HepG2 (cell line): ENCODE measurements around the gene HEXIM1. TPM values are rescaled to one million over a fixed set of nuclear protein-coding genes. Genes with fewer than 3 reads are reported as not detected.
A peak's percentile ranks its signal among the peaks of the same experiment; 100 is the strongest.

ENCODE experiments used
- BCL6 ChIP-seq: IDR thresholded peaks from 2 replicates; pipeline ENCODE4 v1.6.1; 2016; ENCODE audit warnings: missing genetic modification reagents, missing compliant biosample characterization
- BRD4 ChIP-seq: sonication (generic); formaldehyde crosslinking; IDR thresholded peaks from 2 replicates; pipeline ENCODE4 v1.4.0; 2020; ENCODE audit warnings: missing genetic modification reagents
- CBX2 ChIP-seq, 2 experiments: fragments of 200-600 bp in 1 of 2; sonication (generic); formaldehyde crosslinking in 1 of 2; IDR thresholded peaks; 2 replicates each; pipeline versions ENCODE4 v1.7.0 to v1.8.1; 2018 to 2022; ENCODE audit warnings: low read depth in 2 of 2, low read length in 1 of 2, mild to moderate bottlenecking in 1 of 2, missing genetic modification reagents in 1 of 2
- CREBL2 ChIP-seq: sonication (generic); formaldehyde crosslinking; IDR thresholded peaks from 2 replicates; pipeline ENCODE4 v1.8.1; 2023; ENCODE audit warnings: missing genetic modification reagents, mild to moderate bottlenecking, borderline replicate concordance
- EZH2 ChIP-seq: conservative IDR thresholded peaks from 2 replicates; pipeline ENCODE4 v1.6.1; 2012; ENCODE audit warnings: mild to moderate bottlenecking, low read depth, low read length, moderate library complexity
- HMG20A ChIP-seq: IDR thresholded peaks from 2 replicates; pipeline ENCODE4 v1.6.1; 2016; ENCODE audit warnings: borderline replicate concordance
- HMGXB4 ChIP-seq, 2 experiments: sonication (generic) in 1 of 2; formaldehyde crosslinking in 1 of 2; IDR thresholded peaks; 2 replicates each; pipeline versions ENCODE4 v1.4.0 to v1.6.1; 2018 to 2020; ENCODE audit warnings: missing genetic modification reagents in 2 of 2, borderline replicate concordance in 1 of 2, low read depth in 1 of 2, mild to moderate bottlenecking in 1 of 2, missing biosample characterization in 1 of 2
- HNF4G ChIP-seq, 2 experiments: sonication (generic) in 1 of 2; formaldehyde crosslinking in 1 of 2; IDR thresholded peaks; 2 replicates each; pipeline versions ENCODE4 v1.4.0 to v1.6.1; 2011 to 2020; ENCODE audit warnings: borderline replicate concordance in 2 of 2, low read depth in 2 of 2, mild to moderate bottlenecking in 2 of 2, low read length in 1 of 2, missing genetic modification reagents in 1 of 2, moderate library complexity in 1 of 2
- HOXA7 ChIP-seq: sonication (generic); formaldehyde crosslinking; IDR thresholded peaks from 2 replicates; pipeline ENCODE4 v1.8.1; 2022; ENCODE audit warnings: mild to moderate bottlenecking, missing genetic modification reagents, moderate library complexity
- MED1 ChIP-seq: sonication (generic); formaldehyde crosslinking; IDR thresholded peaks from 2 replicates; pipeline ENCODE4 v1.4.0; 2020; ENCODE audit warnings: missing genetic modification reagents
- PITX1 ChIP-seq: sonication (generic); formaldehyde crosslinking; IDR thresholded peaks from 2 replicates; pipeline ENCODE4 v1.5.1; 2020; ENCODE audit warnings: mild to moderate bottlenecking, missing genetic modification reagents
- PLRG1 ChIP-seq: fragments of 450-650 bp; conservative IDR thresholded peaks from 2 replicates; pipeline ENCODE4 v1.6.1; 2016
- RCOR2 ChIP-seq: IDR thresholded peaks from 2 replicates; pipeline ENCODE4 v1.6.1; 2016; ENCODE audit warnings: missing biosample characterization, missing genetic modification reagents
- SALL2 ChIP-seq: sonication (generic); formaldehyde crosslinking; IDR thresholded peaks from 2 replicates; pipeline ENCODE4 v1.8.1; 2023; ENCODE audit warnings: mild to moderate bottlenecking, missing genetic modification reagents, inconsistent platforms
- SMARCE1 ChIP-seq: fragments of 450-650 bp; IDR thresholded peaks from 2 replicates; pipeline ENCODE4 v1.6.1; 2017; ENCODE audit warnings: borderline replicate concordance
- SMC3 ChIP-seq: IDR thresholded peaks from 2 replicates; pipeline ENCODE4 v1.6.1; 2011; ENCODE audit warnings: low read length, improper control_type of control experiment
- TRAFD1 ChIP-seq: sonication (generic); formaldehyde crosslinking; IDR thresholded peaks from 2 replicates; pipeline ENCODE4 v1.5.1; 2020; ENCODE audit warnings: missing genetic modification reagents, mild to moderate bottlenecking, borderline replicate concordance
- TRIM24 ChIP-seq: sonication (generic); formaldehyde crosslinking; IDR thresholded peaks from 2 replicates; pipeline ENCODE4 v1.8.0; 2022; ENCODE audit warnings: mild to moderate bottlenecking, missing genetic modification reagents
- U2AF2 ChIP-seq: fragments of 200-400 bp; formaldehyde crosslinking; IDR thresholded peaks from 2 replicates; pipeline ENCODE4 v1.6.1; 2017; ENCODE audit warnings: low read depth, mild to moderate bottlenecking, low read length
- ZNF326 ChIP-seq: sonication (generic); formaldehyde crosslinking; IDR thresholded peaks from 2 replicates; pipeline ENCODE4 v1.4.0; 2020; ENCODE audit warnings: missing genetic modification reagents, borderline replicate concordance
- ZNF441 ChIP-seq: sonication (generic); formaldehyde crosslinking; IDR thresholded peaks from 2 replicates; pipeline ENCODE4 v1.7.0; 2021; ENCODE audit warnings: missing genetic modification reagents, borderline replicate concordance
- ZNF619 ChIP-seq: sonication (generic); formaldehyde crosslinking; IDR thresholded peaks from 2 replicates; pipeline ENCODE4 v1.4.0; 2020; ENCODE audit warnings: mild to moderate bottlenecking, missing genetic modification reagents
- ZNF800 ChIP-seq: sonication (generic); formaldehyde crosslinking; IDR thresholded peaks from 2 replicates; pipeline ENCODE4 v1.4.0; 2020; ENCODE audit warnings: missing genetic modification reagents
- ZNF839 ChIP-seq: sonication (generic); formaldehyde crosslinking; IDR thresholded peaks from 2 replicates; pipeline ENCODE4 v1.4.0; 2020; ENCODE audit warnings: missing genetic modification reagents, mild to moderate bottlenecking, borderline replicate concordance
- polyA plus RNA-seq, 8 experiments: library from polyadenylated mRNA; depleted of rRNA in 3 of 8; stranded (reverse) in 7 of 8; unstranded in 1 of 8; fragments of >200 nt; fragmentation: Illumina TruSeq in 4 of 8; extraction: Trizol in 4 of 8; gene quantifications; 2 replicates each; pipeline versions ENCODE4 v1.2.1 to v1.2.3, GENCODE V29; 2011 to 2016; ENCODE audit warnings: low read depth in 4 of 8, missing spikeins in 1 of 8, mixed read lengths in 1 of 8; ENCODE audit not compliant: insufficient read depth in 1 of 8
- total RNA-seq, 5 experiments: library from RNA; depleted of rRNA; stranded (reverse); fragments of >200 nt; fragmentation: Illumina TruSeq; extraction: Trizol; gene quantifications; 2 replicates each; pipeline ENCODE4 v1.2.3, GENCODE V29; 2016; ENCODE audit warnings: low read depth in 1 of 5

HEXIM1 gene
- total and polyA plus RNA-seq, 2 of the 13 experiments (the other 11 are each of a cell fraction or from before 2014, with no cell fraction given) = 10.5 to 16.6 TPM

- TF ChIP-seq ZNF619 (no peak), PLRG1 (no peak), SMC3 (no peak), CBX2 (IDR thresholded peaks at IDR 0.05; ENCODE audit: low read depth, low read length) (no peak), CBX2 (CRISPR knock-in tag; IDR thresholded peaks at IDR 0.05; ENCODE audit: low read depth) (no peak), HMG20A (CRISPR knock-in tag) (peak; percentile 55; the same call in 1 of the 2 replicates), MED1 (CRISPR knock-in tag) (peak; percentile 65; the same call in 1 of the 2 replicates), SMARCE1 (no peak), ZNF839 (CRISPR knock-in tag) (no peak), ZNF441 (CRISPR knock-in tag) (no peak; the same call in 1 of the 2 replicates), HMGXB4 (CRISPR knock-in tag; IDR thresholded peaks at IDR 0.05; ENCODE audit: borderline replicate concordance in 1 of 2, low read depth in 1 of 2) (peak in 1 of 2 experiments; percentile 29; a peak in 2 of 4 replicates), RCOR2 (CRISPR knock-in tag) (no peak), EZH2 (no peak), TRIM24 (CRISPR knock-in tag) (no peak), HOXA7 (CRISPR knock-in tag) (no peak), HNF4G (IDR thresholded peaks at IDR 0.05; ENCODE audit: borderline replicate concordance, low read depth, low read length) (no peak), HNF4G (CRISPR knock-in tag; IDR thresholded peaks at IDR 0.05; ENCODE audit: borderline replicate concordance, low read depth) (peak; percentile 31; the same call in 1 of the 2 replicates), SALL2 (CRISPR knock-in tag) (no peak), PITX1 (CRISPR knock-in tag) (peak; percentile 43; the same call in 1 of the 2 replicates), U2AF2 (peak; percentile 93; the same call in 1 of the 2 replicates), CREBL2 (CRISPR knock-in tag) (peak; percentile 73; the same call in 1 of the 2 replicates), ZNF326 (CRISPR knock-in tag) (no peak), ZNF800 (CRISPR knock-in tag) (0 out of 2 replicates have a peak, but pooled peaks have one; percentile 0), BRD4 (CRISPR knock-in tag) (no peak), TRAFD1 (CRISPR knock-in tag) (no peak), BCL6 (CRISPR knock-in tag) (no peak)
These were observed 24.1 kb upstream of the HEXIM1 start (continued) for GRCh38 chr17:45123930-45124796.
